OCI-LY3 (cell line): ENCODE results near the gene ZNF436.

Experiments used
- H2AFZ ChIP-seq: fragments of 200-600, 300-600 bp; shearing (Covaris generic); 2 replicates; pipeline ENCODE4 v1.6.0; 2014; ENCODE audit warnings: antibody characterized with exemption, low read depth, low read length
- H3K27ac ChIP-seq: fragments of 200-600, 300-600 bp; sonication (generic); 2 replicates; pipeline ENCODE4 v1.5.1; 2014; ENCODE audit warnings: mild to moderate bottlenecking, low read length, moderate library complexity, mixed read lengths
- H3K27me3 ChIP-seq: fragments of 200-600, 300-600 bp; sonication (generic); 2 replicates; pipeline ENCODE4 v1.6.1; 2014; ENCODE audit warnings: low read depth, low read length, mixed read lengths
- H3K36me3 ChIP-seq: fragments of 200-600, 300-600 bp; sonication (generic); replicated peaks from 2 replicates; pipeline ENCODE3; 2014; ENCODE audit warnings: low read depth, low read length, mixed read lengths
- H3K4me1 ChIP-seq: fragments of 300-600, 200-600 bp; sonication (generic); 2 replicates; pipeline ENCODE4 v1.6.1; 2014; ENCODE audit warnings: low read length, mixed read lengths
- H3K4me2 ChIP-seq: fragments of 200-600, 300-600 bp; sonication (generic); 2 replicates; pipeline ENCODE4 v1.6.1; 2014; ENCODE audit warnings: low read length, mixed read lengths
- H3K4me3 ChIP-seq: fragments of 300-600, 200-600 bp; sonication (generic); 2 replicates; pipeline ENCODE4 v1.5.1; 2014; ENCODE audit warnings: antibody characterized with exemption, mild to moderate bottlenecking, low read length, moderate library complexity
- H3K79me2 ChIP-seq: fragments of 300-600, 200-600 bp; shearing (Covaris generic); 2 replicates; pipeline ENCODE4 v1.6.1; 2014; ENCODE audit warnings: mild to moderate bottlenecking, low read length, mixed read lengths
- H3K9ac ChIP-seq: fragments of 300-600, 200-600 bp; shearing (Covaris generic); 2 replicates; pipeline ENCODE4 v1.6.0; 2014; ENCODE audit warnings: mild to moderate bottlenecking, low read length, moderate library complexity
- H3K9me3 ChIP-seq: fragments of 200-600, 300-600 bp; shearing (Covaris generic); 2 replicates; pipeline ENCODE4 v1.6.1; 2014; ENCODE audit warnings: low read length, mixed read lengths; ENCODE audit not compliant: insufficient read depth
- H4K20me1 ChIP-seq: fragments of 200-600, 300-600 bp; sonication (generic); 2 replicates; pipeline ENCODE4 v1.6.1; 2016; ENCODE audit warnings: low read length, mixed read lengths; ENCODE audit not compliant: insufficient read depth
- EZH2phosphoT487 ChIP-seq: fragments of 200-600 bp; shearing (Covaris generic); IDR thresholded peaks from 2 replicates; pipeline ENCODE4 v1.6.1; 2018; ENCODE audit warnings: antibody characterized with exemption, mixed run types, low read depth
- TF ChIP-seq, protein P1 (sequence below): fragments of 200-600, 300-600 bp; sonication (generic); IDR thresholded peaks from 2 replicates; pipeline ENCODE4 v1.5.1; 2014; ENCODE audit warnings: antibody characterized with exemption, low read length, low read depth

The ZNF436 gene

DNA sequence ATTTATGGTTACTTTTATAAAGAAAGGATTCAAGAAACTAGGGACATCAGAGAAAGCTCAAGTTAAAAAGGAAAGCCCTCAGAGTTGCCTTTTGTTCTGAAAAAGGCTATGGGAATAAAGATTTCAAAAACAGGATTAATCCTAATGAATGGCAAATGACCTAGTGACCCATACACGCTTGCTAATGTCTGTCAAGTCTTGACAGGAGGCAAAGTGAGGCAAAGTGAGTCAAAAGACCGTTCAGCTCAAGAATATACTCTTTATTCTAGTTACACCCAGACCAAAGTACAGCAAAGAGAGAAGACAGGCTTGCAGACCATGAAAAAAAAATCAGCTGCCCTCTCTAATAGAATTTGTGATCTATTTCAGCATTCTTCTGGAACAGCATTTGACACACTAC lies 3.5 kb downstream of the ZNF436 start:
- H4K20me1 ChIP-seq, result no peaks in the 10 kb centered on the region
- no peaks in the 10 kb centered on the region for H3K27me3 ChIP-seq
- H3K36me3 ChIP-seq, result peaks cover 31% of the 10 kb centered on the region
- H3K4me1 ChIP-seq, result peaks cover 10% of the 10 kb centered on the region
- H3K9me3 ChIP-seq, result peaks cover 18% of the 10 kb centered on the region; the same call in 1 of the 2 replicates
- H2AFZ ChIP-seq, result no peak overlapping the region
- TF ChIP-seq, protein P1, sequence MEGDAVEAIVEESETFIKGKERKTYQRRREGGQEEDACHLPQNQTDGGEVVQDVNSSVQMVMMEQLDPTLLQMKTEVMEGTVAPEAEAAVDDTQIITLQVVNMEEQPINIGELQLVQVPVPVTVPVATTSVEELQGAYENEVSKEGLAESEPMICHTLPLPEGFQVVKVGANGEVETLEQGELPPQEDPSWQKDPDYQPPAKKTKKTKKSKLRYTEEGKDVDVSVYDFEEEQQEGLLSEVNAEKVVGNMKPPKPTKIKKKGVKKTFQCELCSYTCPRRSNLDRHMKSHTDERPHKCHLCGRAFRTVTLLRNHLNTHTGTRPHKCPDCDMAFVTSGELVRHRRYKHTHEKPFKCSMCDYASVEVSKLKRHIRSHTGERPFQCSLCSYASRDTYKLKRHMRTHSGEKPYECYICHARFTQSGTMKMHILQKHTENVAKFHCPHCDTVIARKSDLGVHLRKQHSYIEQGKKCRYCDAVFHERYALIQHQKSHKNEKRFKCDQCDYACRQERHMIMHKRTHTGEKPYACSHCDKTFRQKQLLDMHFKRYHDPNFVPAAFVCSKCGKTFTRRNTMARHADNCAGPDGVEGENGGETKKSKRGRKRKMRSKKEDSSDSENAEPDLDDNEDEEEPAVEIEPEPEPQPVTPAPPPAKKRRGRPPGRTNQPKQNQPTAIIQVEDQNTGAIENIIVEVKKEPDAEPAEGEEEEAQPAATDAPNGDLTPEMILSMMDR, result no peak
- no peak for TF ChIP-seq EZH2phosphoT487
- peaks cover 12% of the 10 kb centered on the region for H3K79me2 ChIP-seq
- no peak overlapping the region for H3K4me3 ChIP-seq
- no peak overlapping the region for H3K27ac ChIP-seq
- no peak overlapping the region for H3K4me2 ChIP-seq
- no peak overlapping the region for H3K9ac ChIP-seq

DNA sequence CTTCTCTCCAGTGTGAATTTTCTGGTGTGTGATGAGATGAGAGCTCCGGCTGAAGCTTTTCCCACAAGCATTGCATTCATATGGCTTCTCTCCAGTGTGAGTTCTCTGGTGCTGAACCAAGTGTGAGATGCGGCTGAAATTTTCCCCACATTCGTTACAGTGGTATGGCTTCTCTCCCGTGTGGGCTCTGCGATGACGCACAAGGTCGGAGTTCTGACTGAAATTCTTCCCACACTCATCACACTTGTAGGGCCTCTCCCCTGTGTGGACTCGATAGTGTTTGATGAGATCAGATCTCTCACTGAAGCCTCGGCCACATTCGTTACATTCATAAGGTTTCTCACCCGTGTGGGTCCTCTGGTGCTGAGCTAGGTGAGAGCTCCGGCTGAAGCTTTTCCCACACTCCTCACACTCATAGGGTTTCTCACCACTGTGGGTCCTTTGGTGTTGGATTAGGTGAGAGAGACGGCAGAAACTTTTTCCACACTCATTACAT lies 7.4 kb downstream of the ZNF436 start:
- Histone ChIP-seq H3K4me3 (no peak overlapping the region), H4K20me1 (no peaks in the 10 kb centered on the region), H2AFZ (no peak overlapping the region), H3K36me3 (peaks cover 46% of the 10 kb centered on the region), H3K4me1 (peaks cover under 1% of the 10 kb centered on the region), H3K79me2 (no peaks in the 10 kb centered on the region; the same call in 1 of the 2 replicates), H3K27ac (no peak overlapping the region), H3K4me2 (no peak overlapping the region), H3K27me3 (no peaks in the 10 kb centered on the region), H3K9ac (no peak overlapping the region), H3K9me3 (peaks cover 20% of the 10 kb centered on the region; the same call in 1 of the 2 replicates)
- TF ChIP-seq, protein P1, result no peak
- no peak for TF ChIP-seq EZH2phosphoT487

GRCh38 chr1:23358310-23358875 lies 11.2 kb downstream of the ZNF436 start:
- H3K4me3 ChIP-seq, result no peak overlapping the region
- TF ChIP-seq, protein P1, result no peak
- TF ChIP-seq EZH2phosphoT487, result no peak
- H3K27me3 ChIP-seq, result no peaks in the 10 kb centered on the region
- H3K4me1 ChIP-seq, result no peaks in the 10 kb centered on the region
- H3K27ac ChIP-seq, result no peak overlapping the region
- peaks cover 36% of the 10 kb centered on the region for H3K36me3 ChIP-seq
- no peak overlapping the region for H3K9ac ChIP-seq
- no peaks in the 10 kb centered on the region for H3K79me2 ChIP-seq
- H4K20me1 ChIP-seq, result no peaks in the 10 kb centered on the region
- no peak overlapping the region for H2AFZ ChIP-seq
- H3K4me2 ChIP-seq, result no peak overlapping the region
- H3K9me3 ChIP-seq, result peaks cover 17% of the 10 kb centered on the region; the same call in 1 of the 2 replicates

DNA sequence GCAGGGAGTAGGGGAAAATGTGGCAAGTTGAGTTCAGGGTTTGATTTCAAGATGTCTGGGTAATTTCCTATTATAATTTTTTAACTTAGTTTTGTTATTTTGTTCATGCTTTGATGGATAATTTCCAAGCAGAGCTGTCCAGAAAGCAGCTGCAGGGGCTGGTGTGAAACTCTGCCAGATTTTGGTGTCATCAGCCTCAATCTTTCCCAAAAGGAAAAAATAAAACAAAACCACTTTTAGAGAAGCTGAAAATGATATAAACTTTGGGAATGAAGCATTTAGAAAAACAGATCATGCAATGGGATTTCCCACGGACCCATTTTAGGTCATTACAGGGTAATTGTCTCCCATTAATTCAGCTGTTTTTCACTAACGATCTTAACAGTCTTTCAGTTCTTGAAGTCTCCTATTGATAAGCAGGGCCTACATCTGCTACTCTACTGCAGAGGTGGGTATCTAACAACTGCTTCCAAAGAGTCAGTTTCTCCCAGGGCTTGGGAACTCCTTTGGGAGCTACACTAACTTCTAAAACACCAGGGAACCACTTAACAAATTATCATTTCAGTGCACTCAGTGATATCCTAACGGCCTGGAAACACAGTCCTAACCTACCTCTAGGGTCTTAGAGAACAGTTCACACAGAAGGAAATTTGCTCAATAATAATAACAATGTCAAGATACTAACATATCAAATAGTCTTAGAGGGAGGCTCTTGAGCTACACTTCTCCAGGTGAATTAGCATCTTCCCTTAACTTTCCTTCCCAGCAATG lies 12.3 kb downstream of the ZNF436 start:
- Histone ChIP-seq H3K4me1 (no peaks in the 10 kb centered on the region), H3K27me3 (no peaks in the 10 kb centered on the region), H4K20me1 (no peaks in the 10 kb centered on the region), H3K4me2 (no peak overlapping the region), H3K9me3 (peaks cover 10% of the 10 kb centered on the region; the same call in 1 of the 2 replicates), H3K36me3 (peaks cover 27% of the 10 kb centered on the region), H3K4me3 (no peak overlapping the region), H2AFZ (no peak overlapping the region), H3K79me2 (no peaks in the 10 kb centered on the region), H3K9ac (no peak overlapping the region), H3K27ac (no peak overlapping the region)
- TF ChIP-seq, protein P1, result no peak
- no peak for TF ChIP-seq EZH2phosphoT487
